ENCODE data around the gene TRIM62. TPM values are rescaled to one million over a fixed set of nuclear protein-coding genes. Genes with fewer than 3 reads are reported as not detected.

The TRIM62 gene
- total RNA-seq, 1 donor from 2014 or later: 6.5 TPM

DNA sequence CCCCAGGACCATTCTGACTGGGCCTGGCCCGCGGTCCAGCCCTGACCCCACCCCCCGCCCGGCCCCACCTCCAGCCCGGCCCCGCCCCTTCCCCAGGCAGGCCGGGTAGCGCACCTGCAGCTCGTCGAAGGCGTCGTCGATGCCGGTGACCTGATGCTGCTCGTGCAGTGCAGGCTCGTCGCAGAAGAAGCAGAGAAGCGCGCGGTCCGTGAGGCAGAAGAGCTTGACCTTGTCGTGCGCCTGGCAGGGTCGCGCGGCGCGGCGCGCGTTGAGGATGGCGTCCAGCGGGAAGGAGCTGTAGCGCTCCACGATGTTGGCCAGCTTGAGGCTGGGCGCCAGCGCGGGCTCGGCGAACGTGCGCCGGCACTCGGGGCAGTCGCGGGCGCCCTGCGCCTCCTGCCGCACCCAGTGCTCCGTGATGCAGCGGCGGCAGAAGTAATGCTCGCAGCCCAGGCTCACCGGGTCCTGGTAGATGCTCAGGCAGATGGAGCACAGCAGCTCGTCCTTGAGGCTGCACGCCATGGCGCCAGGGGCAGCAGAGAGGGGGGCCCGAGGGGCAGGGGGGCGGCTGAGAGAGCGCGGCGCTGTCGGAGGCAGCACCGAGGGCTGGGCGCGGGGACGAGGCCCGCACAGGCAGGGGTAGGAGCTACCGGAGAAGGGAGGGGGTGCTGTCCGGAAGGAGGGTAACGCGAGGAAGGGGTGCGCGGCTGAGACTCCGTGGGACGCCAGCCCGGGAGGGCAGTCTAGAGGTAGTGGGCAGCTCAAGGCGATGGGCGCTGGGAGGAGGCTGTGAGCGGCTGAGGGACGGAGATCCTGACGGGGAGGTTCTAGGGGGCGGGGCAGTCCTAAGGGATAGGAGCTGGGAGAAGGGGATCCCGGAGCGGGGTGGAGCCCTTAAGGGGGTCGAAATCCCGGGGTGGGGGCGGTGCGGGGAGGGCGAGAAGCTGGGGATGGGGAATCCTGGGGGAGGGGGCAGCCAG lies 642 bp downstream of the TRIM62 start:
- peaks cover 9% of the 10 kb centered on the region for H3K4me1 ChIP-seq
- no peaks in the 10 kb centered on the region for H3K9me3 ChIP-seq
- no peaks in the 10 kb centered on the region for H3K27me3 ChIP-seq (ENCODE audit: low read depth)
- H3K4me3 ChIP-seq: peak overlapping the region; percentile 88
- no peak for TF ChIP-seq CTCF (IDR thresholded peaks at IDR 0.05)
- peak; percentile 65 for DNase-seq
- H3K36me3 ChIP-seq: no peaks in the 10 kb centered on the region
- intact Hi-C loops (cut with DNase I): no loop called here
- peak; percentile 95 for ATAC-seq
- peak overlapping the region; percentile 60 for H3K27ac ChIP-seq

- TF ChIP-seq CTCF (IDR thresholded peaks at IDR 0.05): no peak
- H3K36me3 ChIP-seq: no peaks in the 10 kb centered on the region
- peaks cover 9% of the 10 kb centered on the region for H3K4me1 ChIP-seq
- intact Hi-C loops (cut with DNase I): no loop called here
- no peaks in the 10 kb centered on the region for H3K9me3 ChIP-seq
- peak overlapping the region; percentile 88 for H3K4me3 ChIP-seq
- no peak overlapping the region for H3K27ac ChIP-seq
- DNase-seq: peak; percentile 95
- H3K27me3 ChIP-seq (ENCODE audit: low read depth): no peaks in the 10 kb centered on the region
- ATAC-seq: no peak
Measured at GRCh38 chr1:33180226-33180910, 1.5 kb downstream of the TRIM62 start.

- Histone ChIP-seq H3K27me3 (ENCODE audit: low read depth) (no peaks in the 10 kb centered on the region), H3K27ac (no peak overlapping the region), H3K4me1 (peaks cover 9% of the 10 kb centered on the region), H3K4me3 (no peak overlapping the region), H3K9me3 (no peaks in the 10 kb centered on the region), H3K36me3 (no peaks in the 10 kb centered on the region)
- no peak for DNase-seq
- intact Hi-C loops (cut with DNase I): no loop called here
- no peak for ATAC-seq
- no peak for TF ChIP-seq CTCF (IDR thresholded peaks at IDR 0.05)
Measured at GRCh38 chr1:33178836-33179439, 2.9 kb downstream of the TRIM62 start.

DNA sequence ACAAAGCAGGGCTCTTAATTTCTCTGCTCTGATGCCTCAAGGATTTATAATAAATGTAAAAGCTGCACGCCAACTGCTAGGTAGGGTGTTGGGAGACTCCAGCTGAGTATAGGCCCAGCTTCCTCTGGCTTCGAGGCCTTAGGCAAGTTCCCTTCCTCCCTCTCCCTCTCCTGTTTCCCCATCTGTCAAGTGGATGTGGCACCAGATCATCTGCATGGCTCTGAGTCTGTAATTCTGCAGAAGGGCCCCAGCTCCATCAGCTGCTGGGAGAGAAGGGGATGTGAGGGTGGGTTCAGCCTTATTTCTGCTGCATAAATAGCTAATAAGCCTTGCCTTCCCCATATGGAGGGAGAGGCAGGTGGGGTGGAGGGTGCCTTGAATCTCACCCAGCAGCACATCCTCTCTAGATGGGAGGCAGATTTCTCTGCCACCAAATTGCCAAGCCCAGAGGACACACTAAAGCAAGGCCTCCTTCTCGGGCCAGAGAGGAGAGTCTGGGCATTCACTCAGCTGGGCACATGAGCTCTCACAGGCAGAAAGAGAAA lies 3.8 kb downstream of the TRIM62 start:
- ATAC-seq (no peak), DNase-seq (no peak)
- H3K9me3 ChIP-seq: no peaks in the 10 kb centered on the region
- peaks cover 9% of the 10 kb centered on the region for H3K4me1 ChIP-seq
- intact Hi-C loops (cut with DNase I): no loop called here
- H3K36me3 ChIP-seq: no peaks in the 10 kb centered on the region
- no peaks in the 10 kb centered on the region for H3K27me3 ChIP-seq (ENCODE audit: low read depth)
- TF ChIP-seq CTCF (IDR thresholded peaks at IDR 0.05): no peak
- H3K27ac ChIP-seq: no peak overlapping the region
- H3K4me3 ChIP-seq: no peak overlapping the region

- Histone ChIP-seq H3K4me3 (no peak overlapping the region), H3K36me3 (no peaks in the 10 kb centered on the region), H3K27me3 (ENCODE audit: low read depth) (no peaks in the 10 kb centered on the region), H3K4me1 (peaks cover 5% of the 10 kb centered on the region), H3K27ac (no peak overlapping the region), H3K9me3 (no peaks in the 10 kb centered on the region)
- DNase-seq (no peak), ATAC-seq (no peak)
- intact Hi-C loops (cut with DNase I): no loop called here
- no peak for TF ChIP-seq CTCF (IDR thresholded peaks at IDR 0.05)
Measured at GRCh38 chr1:33176887-33177286, 5.0 kb downstream of the TRIM62 start.

Measured in lower lobe of right lung (tissue), 2 donors.